HEK293T (cell line): ENCODE measurements around the gene SYTL5.

Experiments used
- CTCF ChIA-PET: fragments of 350-600 bp; formaldehyde crosslinking; extraction: SDS; loops from one replicate; lab custom pipeline; 2021; ENCODE audit warnings: antibody characterized with exemption, inconsistent platforms; lab: Yijun Ruan, JAX
- POLR2A ChIA-PET: fragments of 350-600 bp; formaldehyde crosslinking; extraction: SDS; loops from one replicate; lab custom pipeline; 2020; ENCODE audit warnings: antibody characterized with exemption, inconsistent platforms; lab: Yijun Ruan, JAX
- DNase-seq: peaks from one replicate; pipeline ENCODE4 v3.0.0; 2012; ENCODE audit warnings: mixed read lengths; ENCODE audit errors: extremely low spot score
- ARNT ChIP-seq: fragments of 450-650 bp; IDR thresholded peaks from 2 replicates; pipeline ENCODE4 v1.6.1; 2017; ENCODE audit warnings: mild to moderate bottlenecking
- BHLHE40 ChIP-seq: fragments of 450-650 bp; IDR thresholded peaks from 2 replicates; pipeline ENCODE4 v1.6.1; 2016; ENCODE audit warnings: mild to moderate bottlenecking, moderate library complexity, borderline replicate concordance
- CTBP1 ChIP-seq: fragments of 450-650 bp; IDR thresholded peaks from 2 replicates; pipeline ENCODE4 v1.6.1; 2016; ENCODE audit warnings: borderline replicate concordance
- ELF4 ChIP-seq: fragments of 450-650 bp; IDR thresholded peaks from 2 replicates; pipeline ENCODE4 v1.6.1; 2017; ENCODE audit warnings: antibody characterized with exemption
- FOXA1 ChIP-seq: fragments of 450-650 bp; IDR thresholded peaks from 2 replicates; pipeline ENCODE4 v1.6.1; 2016; ENCODE audit warnings: mild to moderate bottlenecking
- FOXK2 ChIP-seq: fragments of 450-650 bp; IDR thresholded peaks from 2 replicates; pipeline ENCODE4 v1.6.1; 2016; ENCODE audit warnings: mild to moderate bottlenecking
- FOXM1 ChIP-seq: fragments of 450-650 bp; IDR thresholded peaks from 2 replicates; pipeline ENCODE4 v1.6.1; 2017; ENCODE audit warnings: mild to moderate bottlenecking, borderline replicate concordance
- HDGF ChIP-seq: fragments of 450-650 bp; IDR thresholded peaks from 2 replicates; pipeline ENCODE4 v1.6.1; 2017; ENCODE audit warnings: antibody characterized with exemption, borderline replicate concordance
- L3MBTL2 ChIP-seq: fragments of 450-650 bp; conservative IDR thresholded peaks from 2 replicates; pipeline ENCODE4 v1.6.1; 2016; ENCODE audit warnings: mild to moderate bottlenecking
- LEF1 ChIP-seq: fragments of 450-650 bp; IDR thresholded peaks from 2 replicates; pipeline ENCODE4 v1.6.1; 2017; ENCODE audit warnings: mild to moderate bottlenecking, borderline replicate concordance
- NFRKB ChIP-seq: fragments of 450-650 bp; IDR thresholded peaks from 2 replicates; pipeline ENCODE4 v1.6.1; 2016; ENCODE audit warnings: mild to moderate bottlenecking, moderate library complexity
- PKNOX1 ChIP-seq: fragments of 450-650 bp; IDR thresholded peaks from 2 replicates; pipeline ENCODE4 v1.6.1; 2016
- SP1 ChIP-seq: fragments of 450-650 bp; IDR thresholded peaks from 2 replicates; pipeline ENCODE4 v1.6.1; 2017
- SUZ12 ChIP-seq: fragments of 450-650 bp; IDR thresholded peaks from 2 replicates; pipeline ENCODE4 v1.6.1; 2016; ENCODE audit warnings: mild to moderate bottlenecking
- TARDBP ChIP-seq: fragments of 450-650 bp; IDR thresholded peaks from 2 replicates; pipeline ENCODE4 v1.6.1; 2016
- ZNF384 ChIP-seq: fragments of 450-650 bp; IDR thresholded peaks from 2 replicates; pipeline ENCODE4 v1.6.1; 2016

The SYTL5 gene

GRCh38 chrX:37993837-37994619, 12.3 kb upstream of the SYTL5 start:
- TF ChIP-seq LEF1 (no peak), NFRKB (no peak), TARDBP (no peak), ARNT (no peak), ELF4 (no peak), ZNF384 (no peak), PKNOX1 (no peak), CTBP1 (no peak), BHLHE40 (no peak), SP1 (no peak), FOXM1 (no peak), SUZ12 (no peak), FOXA1 (no peak)
- DNase-seq: no peak
- POLR2A ChIA-PET: no interaction called here
- CTCF ChIA-PET: no interaction called here

GRCh38 chrX:37995428-37995827, 10.9 kb upstream of the SYTL5 start:
- no peak for TF ChIP-seq FOXA1
- TF ChIP-seq ELF4: no peak
- no peak for TF ChIP-seq L3MBTL2
- TF ChIP-seq LEF1: no peak
- no peak for TF ChIP-seq HDGF
- no peak for TF ChIP-seq SP1
- no peak for TF ChIP-seq ARNT
- TF ChIP-seq SUZ12: no peak
- TF ChIP-seq TARDBP: no peak
- TF ChIP-seq PKNOX1: no peak
- POLR2A ChIA-PET: no interaction called here
- DNase-seq: peak; percentile 26
- CTCF ChIA-PET: no interaction called here

GRCh38 chrX:37997096-37997495, 9.3 kb upstream of the SYTL5 start:
- no peak for DNase-seq
- ChIA-PET POLR2A (no interaction called here), CTCF (no interaction called here)
- TF ChIP-seq FOXM1 (no peak), TARDBP (no peak), PKNOX1 (no peak), BHLHE40 (no peak), SP1 (no peak), SUZ12 (no peak), FOXK2 (no peak), HDGF (no peak), NFRKB (no peak), L3MBTL2 (no peak), CTBP1 (no peak)

GRCh38 chrX:37998586-37999262, 7.6 kb upstream of the SYTL5 start:
- ChIA-PET POLR2A (no interaction called here), CTCF (no interaction called here)
- no peak for DNase-seq
- TF ChIP-seq SUZ12: no peak
- no peak for TF ChIP-seq BHLHE40
- TF ChIP-seq PKNOX1: no peak
- no peak for TF ChIP-seq HDGF
- TF ChIP-seq ARNT: no peak
- no peak for TF ChIP-seq ZNF384
- no peak for TF ChIP-seq FOXA1
- no peak for TF ChIP-seq L3MBTL2
- TF ChIP-seq TARDBP: no peak
- no peak for TF ChIP-seq CTBP1

- TF ChIP-seq FOXK2: no peak
- TF ChIP-seq ZNF384: no peak
- TF ChIP-seq LEF1: no peak
- TF ChIP-seq L3MBTL2: no peak
- no peak for TF ChIP-seq ELF4
- TF ChIP-seq FOXM1: no peak
- no peak for TF ChIP-seq SP1
- TF ChIP-seq TARDBP: no peak
- no peak for TF ChIP-seq PKNOX1
- no peak for TF ChIP-seq BHLHE40
- no peak for TF ChIP-seq SUZ12
- TF ChIP-seq ARNT: no peak
- TF ChIP-seq NFRKB: no peak
- no peak for TF ChIP-seq CTBP1
- TF ChIP-seq FOXA1: no peak
- no peak for TF ChIP-seq HDGF
- CTCF ChIA-PET: no interaction called here
- DNase-seq: no peak
- POLR2A ChIA-PET: no interaction called here
These were observed 5.6 kb upstream of the SYTL5 start for GRCh38 chrX:38000706-38001105.
